Measurements from ENCODE around the gene CCM2L. TPM values are rescaled to one million over a fixed set of nuclear protein-coding genes. Genes with fewer than 3 reads are reported as not detected.

CCM2L gene
- total and polyA plus RNA-seq, 2 experiments from 2014 or later: 4.9 to 13.3 TPM

GRCh38 chr20:31991339-31991705 lies 18.9 kb upstream of the CCM2L start (continued):
- TF ChIP-seq ZNF462 (CRISPR knock-in tag; IDR thresholded peaks at IDR 0.05) (no peak), ZNF114 (CRISPR knock-in tag; IDR thresholded peaks at IDR 0.05) (no peak), CTCF (conservative IDR thresholded peaks at IDR 0.05; ENCODE audit: low read depth in 2 of 2) (no peak), CREB1 (CRISPR knock-in tag; IDR thresholded peaks at IDR 0.05; ENCODE audit: low read depth) (no peak), ETS1 (IDR thresholded peaks at IDR 0.05) (no peak), STAT1 (IDR thresholded peaks at IDR 0.05; ENCODE audit: unreplicated experiment) (no peak), POLR2AphosphoS5 (IDR thresholded peaks at IDR 0.05; ENCODE audit: low read depth) (no peak), REST (IDR thresholded peaks at IDR 0.05; ENCODE audit: unreplicated experiment) (no peak), NANOG (IDR thresholded peaks at IDR 0.05; ENCODE audit: borderline replicate concordance) (no peak)
